ENCODE measurements around the gene SPATA1. TPM values are rescaled to one million over a fixed set of nuclear protein-coding genes. Genes with fewer than 3 reads are reported as not detected.

The SPATA1 gene
- total and polyA plus RNA-seq, 2 of the 13 experiments (the other 11 are each of a cell fraction or from before 2014, with no cell fraction given): 0.70 to 1.4 TPM

DNA sequence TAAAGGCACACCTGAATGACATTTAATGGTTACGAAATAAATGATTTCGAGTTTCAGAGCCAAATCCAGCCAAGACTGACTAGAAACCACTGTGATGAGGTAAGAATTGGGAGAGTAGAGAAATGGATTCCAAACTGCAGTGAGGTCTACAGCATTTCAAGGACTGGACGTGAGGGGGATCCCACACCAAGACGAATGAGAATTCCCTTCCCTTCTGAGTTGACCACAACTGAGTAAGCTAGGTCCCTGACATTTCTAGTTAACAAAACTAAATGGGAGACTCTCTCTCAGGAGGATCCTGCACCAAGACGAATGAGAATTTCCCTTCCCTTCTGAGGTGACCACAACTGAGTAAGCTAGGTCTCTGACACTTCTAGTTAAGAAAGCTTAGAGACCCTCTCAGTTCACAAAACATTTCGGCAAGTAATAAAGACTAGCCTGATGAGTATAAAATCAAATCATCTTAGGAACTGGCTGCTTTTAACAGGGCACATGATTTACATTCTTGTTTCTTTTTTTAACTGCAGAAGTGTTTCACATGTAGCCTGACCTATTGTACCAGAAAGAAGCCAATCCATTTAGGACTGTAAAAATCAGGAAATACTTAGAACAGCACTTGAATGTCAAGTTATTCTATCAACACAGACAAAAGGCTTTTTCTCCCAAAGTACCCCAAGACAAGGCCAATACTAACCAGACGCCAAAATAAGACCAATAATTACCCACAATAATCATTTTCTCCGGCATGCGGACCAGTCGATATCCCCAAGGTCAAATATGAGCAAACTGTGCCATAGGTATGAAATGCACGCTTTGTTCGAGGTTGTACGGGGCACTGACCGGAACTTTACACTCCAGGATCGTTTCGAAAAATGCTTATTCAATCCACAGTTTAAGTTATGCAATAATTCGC, 1.4 kb upstream of the SPATA1 start (continued):
- peak; percentile 48; the same call in 1 of the 2 replicates for TF ChIP-seq ZNF232 (CRISPR knock-in tag; IDR thresholded peaks at IDR 0.05; ENCODE audit: borderline replicate concordance)
- no peak for TF ChIP-seq TCF12 (IDR thresholded peaks at IDR 0.05)
- TF ChIP-seq TCF12 (CRISPR knock-in tag; IDR thresholded peaks at IDR 0.05): no peak
- no peak for TF ChIP-seq ZNF660 (CRISPR knock-in tag; IDR thresholded peaks at IDR 0.05; ENCODE audit: borderline replicate concordance, low read depth)
- no peak for TF ChIP-seq ISX (CRISPR knock-in tag; conservative IDR thresholded peaks at IDR 0.05)
- TF ChIP-seq, protein P1, sequence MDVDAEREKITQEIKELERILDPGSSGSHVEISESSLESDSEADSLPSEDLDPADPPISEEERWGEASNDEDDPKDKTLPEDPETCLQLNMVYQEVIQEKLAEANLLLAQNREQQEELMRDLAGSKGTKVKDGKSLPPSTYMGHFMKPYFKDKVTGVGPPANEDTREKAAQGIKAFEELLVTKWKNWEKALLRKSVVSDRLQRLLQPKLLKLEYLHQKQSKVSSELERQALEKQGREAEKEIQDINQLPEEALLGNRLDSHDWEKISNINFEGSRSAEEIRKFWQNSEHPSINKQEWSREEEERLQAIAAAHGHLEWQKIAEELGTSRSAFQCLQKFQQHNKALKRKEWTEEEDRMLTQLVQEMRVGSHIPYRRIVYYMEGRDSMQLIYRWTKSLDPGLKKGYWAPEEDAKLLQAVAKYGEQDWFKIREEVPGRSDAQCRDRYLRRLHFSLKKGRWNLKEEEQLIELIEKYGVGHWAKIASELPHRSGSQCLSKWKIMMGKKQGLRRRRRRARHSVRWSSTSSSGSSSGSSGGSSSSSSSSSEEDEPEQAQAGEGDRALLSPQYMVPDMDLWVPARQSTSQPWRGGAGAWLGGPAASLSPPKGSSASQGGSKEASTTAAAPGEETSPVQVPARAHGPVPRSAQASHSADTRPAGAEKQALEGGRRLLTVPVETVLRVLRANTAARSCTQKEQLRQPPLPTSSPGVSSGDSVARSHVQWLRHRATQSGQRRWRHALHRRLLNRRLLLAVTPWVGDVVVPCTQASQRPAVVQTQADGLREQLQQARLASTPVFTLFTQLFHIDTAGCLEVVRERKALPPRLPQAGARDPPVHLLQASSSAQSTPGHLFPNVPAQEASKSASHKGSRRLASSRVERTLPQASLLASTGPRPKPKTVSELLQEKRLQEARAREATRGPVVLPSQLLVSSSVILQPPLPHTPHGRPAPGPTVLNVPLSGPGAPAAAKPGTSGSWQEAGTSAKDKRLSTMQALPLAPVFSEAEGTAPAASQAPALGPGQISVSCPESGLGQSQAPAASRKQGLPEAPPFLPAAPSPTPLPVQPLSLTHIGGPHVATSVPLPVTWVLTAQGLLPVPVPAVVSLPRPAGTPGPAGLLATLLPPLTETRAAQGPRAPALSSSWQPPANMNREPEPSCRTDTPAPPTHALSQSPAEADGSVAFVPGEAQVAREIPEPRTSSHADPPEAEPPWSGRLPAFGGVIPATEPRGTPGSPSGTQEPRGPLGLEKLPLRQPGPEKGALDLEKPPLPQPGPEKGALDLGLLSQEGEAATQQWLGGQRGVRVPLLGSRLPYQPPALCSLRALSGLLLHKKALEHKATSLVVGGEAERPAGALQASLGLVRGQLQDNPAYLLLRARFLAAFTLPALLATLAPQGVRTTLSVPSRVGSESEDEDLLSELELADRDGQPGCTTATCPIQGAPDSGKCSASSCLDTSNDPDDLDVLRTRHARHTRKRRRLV (CRISPR knock-in tag; IDR thresholded peaks at IDR 0.05): no peak
- TF ChIP-seq ZNF558 (CRISPR knock-in tag; IDR thresholded peaks at IDR 0.05; ENCODE audit: borderline replicate concordance): peak; percentile 3; the same call in 1 of the 2 replicates
- peak; percentile 79; the same call in 1 of the 2 replicates for TF ChIP-seq ZNF878 (CRISPR knock-in tag; IDR thresholded peaks at IDR 0.05)
- no peak for TF ChIP-seq DNMT3B (CRISPR knock-in tag; conservative IDR thresholded peaks at IDR 0.05)
- TF ChIP-seq ZNF713 (CRISPR knock-in tag; IDR thresholded peaks at IDR 0.05): no peak
- no peak for TF ChIP-seq ZEB1 (IDR thresholded peaks at IDR 0.05; ENCODE audit: insufficient replicate concordance, low read depth)
- 0 out of 2 replicates have a peak, but pooled peaks have one; percentile 43 for TF ChIP-seq SIN3A (IDR thresholded peaks at IDR 0.05; ENCODE audit: borderline replicate concordance, low read depth, low read length)
- no peak for TF ChIP-seq ZNF672 (CRISPR knock-in tag; IDR thresholded peaks at IDR 0.05)
- 0 out of 2 replicates have a peak, but pooled peaks have one; percentile 18 for TF ChIP-seq BHLHE40 (IDR thresholded peaks at IDR 0.05; ENCODE audit: low read length)
- no peak for TF ChIP-seq HOXA9 (CRISPR knock-in tag; IDR thresholded peaks at IDR 0.05; ENCODE audit: borderline replicate concordance)
- no peak for TF ChIP-seq MAF1 (CRISPR knock-in tag; IDR thresholded peaks at IDR 0.05; ENCODE audit: borderline replicate concordance)
- peak in 1 of 2 experiments; percentile 82; a peak in 2 of 4 replicates for TF ChIP-seq POLR2A (IDR thresholded peaks at IDR 0.05; ENCODE audit: insufficient read depth in 1 of 2, low read depth in 2 of 2, low read length in 2 of 2)
- TF ChIP-seq FOXO1 (CRISPR knock-in tag; IDR thresholded peaks at IDR 0.05): no peak
- TF ChIP-seq, protein P2, sequence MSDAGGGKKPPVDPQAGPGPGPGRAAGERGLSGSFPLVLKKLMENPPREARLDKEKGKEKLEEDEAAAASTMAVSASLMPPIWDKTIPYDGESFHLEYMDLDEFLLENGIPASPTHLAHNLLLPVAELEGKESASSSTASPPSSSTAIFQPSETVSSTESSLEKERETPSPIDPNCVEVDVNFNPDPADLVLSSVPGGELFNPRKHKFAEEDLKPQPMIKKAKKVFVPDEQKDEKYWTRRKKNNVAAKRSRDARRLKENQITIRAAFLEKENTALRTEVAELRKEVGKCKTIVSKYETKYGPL (CRISPR knock-in tag; IDR thresholded peaks at IDR 0.05): peak; percentile 82; the same call in 1 of the 2 replicates
- TF ChIP-seq ESRRA (CRISPR knock-in tag; IDR thresholded peaks at IDR 0.05; ENCODE audit: low read depth): peak; percentile 75; the same call in 1 of the 2 replicates
